ENCODE measurements around the gene MPO. TPM values are rescaled to one million over a fixed set of nuclear protein-coding genes. Genes with fewer than 3 reads are reported as not detected.

Gene MPO
- total RNA-seq, 2 experiments from 2014 or later: not detected

DNA sequence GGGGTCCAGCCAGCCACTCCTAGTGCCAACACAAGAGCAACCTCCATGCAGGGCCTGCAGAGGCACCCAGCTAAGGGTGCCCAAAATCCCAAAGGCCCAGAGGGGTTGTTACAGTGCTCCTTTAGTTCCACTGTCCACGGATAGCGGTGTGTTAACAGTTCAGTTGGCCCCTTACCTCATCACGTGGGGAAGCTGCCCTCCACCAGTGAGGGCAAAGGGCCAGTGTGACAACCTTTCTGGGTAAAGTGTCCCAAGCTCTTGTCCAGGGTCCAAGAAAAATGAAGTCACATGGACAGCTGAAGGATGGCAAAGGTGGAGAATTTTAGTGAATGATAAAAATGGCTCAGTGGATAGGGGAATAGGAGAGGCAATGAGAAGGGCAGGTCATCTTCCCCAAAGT is 53.0 kb downstream of the MPO start:
- BruUV-seq (replicated peaks): no TSS peak
- no peak overlapping the region for H3K27ac ChIP-seq (ENCODE audit: low read depth, low read length, poor library complexity, severe bottlenecking)
- CTCF ChIA-PET (ENCODE audit: unreplicated experiment): no interaction called here
- intact Hi-C loops (cut with micrococcal nuclease; ENCODE audit: unreplicated experiment): no loop called here
- H3K4me2 ChIP-seq (ENCODE audit: low read length): no peak overlapping the region
- H3K79me2 ChIP-seq (ENCODE audit: insufficient read depth, low read depth, low read length): no peaks in the 10 kb centered on the region
- POLR2A ChIA-PET: no interaction called here
- no peak overlapping the region for H2AFZ ChIP-seq (ENCODE audit: low read length)
- H3K4me1 ChIP-seq (ENCODE audit: insufficient read depth, low read length, poor library complexity, severe bottlenecking): no peaks in the 10 kb centered on the region
- no peaks in the 10 kb centered on the region for H3K9me2 ChIP-seq (ENCODE audit: insufficient read depth, low read length)
- TF ChIP-seq, protein P1, sequence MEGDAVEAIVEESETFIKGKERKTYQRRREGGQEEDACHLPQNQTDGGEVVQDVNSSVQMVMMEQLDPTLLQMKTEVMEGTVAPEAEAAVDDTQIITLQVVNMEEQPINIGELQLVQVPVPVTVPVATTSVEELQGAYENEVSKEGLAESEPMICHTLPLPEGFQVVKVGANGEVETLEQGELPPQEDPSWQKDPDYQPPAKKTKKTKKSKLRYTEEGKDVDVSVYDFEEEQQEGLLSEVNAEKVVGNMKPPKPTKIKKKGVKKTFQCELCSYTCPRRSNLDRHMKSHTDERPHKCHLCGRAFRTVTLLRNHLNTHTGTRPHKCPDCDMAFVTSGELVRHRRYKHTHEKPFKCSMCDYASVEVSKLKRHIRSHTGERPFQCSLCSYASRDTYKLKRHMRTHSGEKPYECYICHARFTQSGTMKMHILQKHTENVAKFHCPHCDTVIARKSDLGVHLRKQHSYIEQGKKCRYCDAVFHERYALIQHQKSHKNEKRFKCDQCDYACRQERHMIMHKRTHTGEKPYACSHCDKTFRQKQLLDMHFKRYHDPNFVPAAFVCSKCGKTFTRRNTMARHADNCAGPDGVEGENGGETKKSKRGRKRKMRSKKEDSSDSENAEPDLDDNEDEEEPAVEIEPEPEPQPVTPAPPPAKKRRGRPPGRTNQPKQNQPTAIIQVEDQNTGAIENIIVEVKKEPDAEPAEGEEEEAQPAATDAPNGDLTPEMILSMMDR (conservative IDR thresholded peaks at IDR 0.05; ENCODE audit: low read length): no peak
- no peak for TF ChIP-seq EZH2phosphoT487 (IDR thresholded peaks at IDR 0.05; ENCODE audit: borderline replicate concordance, low read depth, low read length)
- H3K9me3 ChIP-seq (ENCODE audit: low read length): no peaks in the 10 kb centered on the region
- H3K4me3 ChIP-seq (ENCODE audit: low read depth, low read length, poor library complexity, severe bottlenecking): no peak overlapping the region
- no peak for DNase-seq (ENCODE audit: low spot score)
- no peaks in the 10 kb centered on the region for H4K20me1 ChIP-seq (ENCODE audit: insufficient read depth, low read length)
- no peaks in the 10 kb centered on the region for H3K36me3 ChIP-seq (ENCODE audit: insufficient read depth, low read length)

DNA sequence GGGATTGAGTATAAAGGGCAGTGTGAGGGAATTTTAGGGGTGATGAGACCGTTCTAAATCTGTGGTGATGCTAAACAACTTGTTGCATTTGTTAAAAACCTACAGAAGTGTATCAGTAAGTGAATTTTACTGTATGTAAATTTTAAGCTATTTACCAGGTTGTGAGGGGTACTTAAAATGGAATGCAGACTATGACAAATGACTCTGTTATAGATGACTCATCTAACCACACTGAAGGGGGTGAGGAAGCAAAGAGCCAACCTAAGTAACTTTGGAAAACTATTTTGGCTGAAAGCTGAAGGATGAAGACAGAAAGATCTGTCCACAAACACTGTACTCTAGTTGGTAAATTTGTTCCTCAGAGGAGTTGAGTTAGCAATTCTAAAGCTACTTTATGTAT is 56.4 kb downstream of the MPO start:
- Histone ChIP-seq H3K36me3 (ENCODE audit: insufficient read depth, low read length) (no peaks in the 10 kb centered on the region), H3K9me3 (ENCODE audit: low read length) (no peaks in the 10 kb centered on the region), H3K9me2 (ENCODE audit: insufficient read depth, low read length) (no peaks in the 10 kb centered on the region), H2AFZ (ENCODE audit: low read length) (no peak overlapping the region), H3K79me2 (ENCODE audit: insufficient read depth, low read depth, low read length) (no peaks in the 10 kb centered on the region), H3K27ac (ENCODE audit: low read depth, low read length, poor library complexity, severe bottlenecking) (no peak overlapping the region), H4K20me1 (ENCODE audit: insufficient read depth, low read length) (no peaks in the 10 kb centered on the region), H3K4me2 (ENCODE audit: low read length) (no peak overlapping the region), H3K4me1 (ENCODE audit: insufficient read depth, low read length, poor library complexity, severe bottlenecking) (peaks cover 7% of the 10 kb centered on the region), H3K4me3 (ENCODE audit: low read depth, low read length, poor library complexity, severe bottlenecking) (no peak overlapping the region)
- POLR2A ChIA-PET: no interaction called here
- intact Hi-C loops (cut with micrococcal nuclease; ENCODE audit: unreplicated experiment): no loop called here
- TF ChIP-seq, protein P1 (conservative IDR thresholded peaks at IDR 0.05; ENCODE audit: low read length): no peak
- no peak for TF ChIP-seq EZH2phosphoT487 (IDR thresholded peaks at IDR 0.05; ENCODE audit: borderline replicate concordance, low read depth, low read length)
- no TSS peak for BruUV-seq (replicated peaks)
- CTCF ChIA-PET (ENCODE audit: unreplicated experiment): no interaction called here
- DNase-seq (ENCODE audit: low spot score): no peak

Other genes starting within 250 kb of the MPO start
- 12.4 and 13.4 TPM in 2 replicates for gene DYNLL2, start 197.5 kb downstream of the MPO start, total RNA-seq (2014; rRNA removed; shearing (Covaris generic))
- gene DYNLL2, start 197.5 kb downstream of the MPO start, total RNA-seq (2022): 21.1 and 22.5 TPM in 2 replicates
- gene OR4D1, start 132.6 kb downstream of the MPO start, total RNA-seq (2014; rRNA removed; shearing (Covaris generic)): not detected in 2 replicates
- not detected in 2 replicates for gene OR4D1, start 132.6 kb downstream of the MPO start, total RNA-seq (2022)
- gene OR4D2, start 114.0 kb downstream of the MPO start, total RNA-seq (2014; rRNA removed; shearing (Covaris generic)): not detected in 2 replicates
- gene OR4D2, start 114.0 kb downstream of the MPO start, total RNA-seq (2022): not detected in 2 replicates
- not detected in 2 replicates for gene EPX, start 88.2 kb downstream of the MPO start, total RNA-seq (2014; rRNA removed; shearing (Covaris generic))
- gene EPX, start 88.2 kb downstream of the MPO start, total RNA-seq (2022): not detected in 2 replicates
- gene MKS1, start 61.7 kb downstream of the MPO start, total RNA-seq (2014; rRNA removed; shearing (Covaris generic)): 0.54 and 0.69 TPM in 2 replicates
- gene MKS1, start 61.7 kb downstream of the MPO start, total RNA-seq (2022): 21.6 and 26.9 TPM in 2 replicates
- not detected in 2 replicates for gene LPO, start 42.4 kb downstream of the MPO start, total RNA-seq (2014; rRNA removed; shearing (Covaris generic))
- not detected in 2 replicates for gene LPO, start 42.4 kb downstream of the MPO start, total RNA-seq (2022)
- gene TSPOAP1, start 47.9 kb upstream of the MPO start, total RNA-seq (2014; rRNA removed; shearing (Covaris generic)): 24.0 TPM in 2 replicates
- gene TSPOAP1, start 47.9 kb upstream of the MPO start, total RNA-seq (2022): 50.6 and 54.4 TPM in 2 replicates
- 41.1 and 56.5 TPM in 2 replicates for gene SUPT4H1, start 71.3 kb upstream of the MPO start, total RNA-seq (2014; rRNA removed; shearing (Covaris generic))
- gene SUPT4H1, start 71.3 kb upstream of the MPO start, total RNA-seq (2022): 65.5 and 78.4 TPM in 2 replicates
- gene RNF43, start 136.6 kb upstream of the MPO start, total RNA-seq (2014; rRNA removed; shearing (Covaris generic)): 0.19 and 0.39 TPM in 2 replicates
- 0.50 and 0.80 TPM in 2 replicates for gene RNF43, start 136.6 kb upstream of the MPO start, total RNA-seq (2022)
- 0.22 TPM in 1 of 2 replicates, not detected in the other for gene HSF5, start 207.5 kb upstream of the MPO start, total RNA-seq (2014; rRNA removed; shearing (Covaris generic))
- gene HSF5, start 207.5 kb upstream of the MPO start, total RNA-seq (2022): not detected in 2 replicates
- 37.0 and 37.8 TPM in 2 replicates for gene MTMR4, start 233.7 kb upstream of the MPO start, total RNA-seq (2014; rRNA removed; shearing (Covaris generic))
- gene MTMR4, start 233.7 kb upstream of the MPO start, total RNA-seq (2022): 51.0 and 61.1 TPM in 2 replicates